GM12891 (cell line): Measurements from ENCODE around the gene STXBP5. TPM values are rescaled to one million over a fixed set of nuclear protein-coding genes. Genes with fewer than 3 reads are reported as not detected.
A peak's percentile ranks its signal among the peaks of the same experiment; 100 is the strongest.

Experiments used
- DNase-seq: peaks from one replicate; pipeline ENCODE4 v3.0.0; 2011; ENCODE audit warnings: low spot score; ENCODE audit not compliant: insufficient read length
- FAIRE-seq: peaks from 2 replicates; lab custom pipeline; 2011; peaks lifted over from hg19 to GRCh38; lab: Jason Lieb, UNC
- PAX5 ChIP-seq: IDR thresholded peaks from 2 replicates; pipeline ENCODE4 v1.6.1; 2011; ENCODE audit warnings: low read length, moderate library complexity, mild to moderate bottlenecking; ENCODE audit not compliant: insufficient read depth, severe bottlenecking
- POLR2A ChIP-seq: IDR thresholded peaks from 2 replicates; pipeline ENCODE4 v1.6.1; 2011; ENCODE audit warnings: low read depth, low read length, control low read depth
- POLR2AphosphoS5 ChIP-seq: IDR thresholded peaks from 2 replicates; pipeline ENCODE4 v1.6.1; 2011; ENCODE audit warnings: low read depth, low read length, control low read depth
- POU2F2 ChIP-seq: IDR thresholded peaks from 2 replicates; pipeline ENCODE4 v1.6.1; 2011; ENCODE audit warnings: low read depth, mild to moderate bottlenecking, control low read depth, low read length, moderate library complexity
- SPI1 ChIP-seq: IDR thresholded peaks from 2 replicates; pipeline ENCODE4 v1.6.1; 2011; ENCODE audit warnings: low read depth, low read length, control low read depth
- TAF1 ChIP-seq: IDR thresholded peaks from 2 replicates; pipeline ENCODE4 v1.6.1; 2011; ENCODE audit warnings: low read depth, low read length, control low read depth
- polyA plus RNA-seq: library from polyadenylated mRNA; unstranded; fragments of >200 nt; gene quantifications from one replicate; pipeline ENCODE4 v1.2.1, GENCODE V29; 2012; ENCODE audit warnings: low read depth, missing spikeins, inconsistent platforms; ENCODE audit not compliant: missing spikeins

The STXBP5 gene
- polyA plus RNA-seq: 2.7 TPM

GRCh38 chr6:147204060-147204785 is at the start of gene STXBP5:
Gene STXBP5 (plus strand): TSS chr6:147204417. CDS start chr6:147204533, 116 bp downstream.
- DNase-seq (peak; percentile 9), FAIRE-seq (peak; percentile 78)
- no peak for TF ChIP-seq POLR2AphosphoS5
- no peak for TF ChIP-seq POLR2A
- no peak for TF ChIP-seq POU2F2
- TF ChIP-seq TAF1: no peak
- no peak for TF ChIP-seq PAX5
- no peak for TF ChIP-seq SPI1

- DNase-seq (no peak), FAIRE-seq (no peak)
- TF ChIP-seq POU2F2 (no peak), PAX5 (no peak), POLR2A (no peak), TAF1 (no peak), POLR2AphosphoS5 (no peak), SPI1 (no peak)
Observed at GRCh38 chr6:147154454-147154853, 49.8 kb upstream of the STXBP5 start.

- FAIRE-seq: no peak
Observed at GRCh38 chr6:147156218-147156617, 48.0 kb upstream of the STXBP5 start.

GRCh38 chr6:147156799-147157382 is 47.3 kb upstream of the STXBP5 start:
- FAIRE-seq: no peak
- no peak for DNase-seq
- TF ChIP-seq POU2F2: no peak
- no peak for TF ChIP-seq SPI1
- TF ChIP-seq POLR2AphosphoS5: no peak
- TF ChIP-seq TAF1: no peak
- TF ChIP-seq POLR2A: no peak
- no peak for TF ChIP-seq PAX5

More at GRCh38 chr6:147156218-147156617, 48.0 kb upstream of the STXBP5 start:
- TF ChIP-seq PAX5: no peak
- TF ChIP-seq TAF1: no peak
- TF ChIP-seq POLR2AphosphoS5: no peak
- no peak for TF ChIP-seq POLR2A
- no peak for TF ChIP-seq SPI1
- no peak for TF ChIP-seq POU2F2
- no peak for DNase-seq

- TF ChIP-seq PAX5 (no peak), SPI1 (no peak), POU2F2 (no peak), POLR2AphosphoS5 (no peak), POLR2A (no peak), TAF1 (no peak)
- FAIRE-seq (no peak), DNase-seq (no peak)
Observed at GRCh38 chr6:147157930-147158329, 46.3 kb upstream of the STXBP5 start.

GRCh38 chr6:147158881-147159280 is 45.3 kb upstream of the STXBP5 start:
- DNase-seq (no peak), FAIRE-seq (no peak)
- TF ChIP-seq POU2F2 (no peak), PAX5 (no peak), POLR2AphosphoS5 (no peak), POLR2A (no peak), SPI1 (no peak)

GRCh38 chr6:147159536-147160374 is 44.5 kb upstream of the STXBP5 start:
- FAIRE-seq (no peak), DNase-seq (no peak)
- TF ChIP-seq TAF1 (no peak), POLR2AphosphoS5 (no peak), SPI1 (no peak), PAX5 (no peak), POLR2A (no peak), POU2F2 (no peak)

GRCh38 chr6:147160593-147160992 is 43.6 kb upstream of the STXBP5 start:
- no peak for TF ChIP-seq SPI1
- no peak for TF ChIP-seq TAF1
- TF ChIP-seq PAX5: no peak
- TF ChIP-seq POLR2A: no peak
- TF ChIP-seq POLR2AphosphoS5: no peak
- no peak for TF ChIP-seq POU2F2
- no peak for FAIRE-seq
- DNase-seq: no peak
